Karpas-422 (cell line): ENCODE results near the gene SIX2. TPM values are rescaled to one million over a fixed set of nuclear protein-coding genes. Genes with fewer than 3 reads are reported as not detected.
"Not testable (repeated sequence)": the region's sequence is repeated elsewhere in the genome, so short reads cannot be mapped to it uniquely, and the experiment has no call there.

Source experiments
- DNase-seq: peaks from one replicate; pipeline ENCODE4 v3.0.0-alpha.2; 2015
- H2AFZ ChIP-seq: fragments of 200-600 bp; sonication (generic); 2 replicates; pipeline ENCODE4 v1.6.1; 2014; ENCODE audit warnings: antibody characterized with exemption, low read length, mixed read lengths
- H3K27ac ChIP-seq: fragments of 200-600 bp; sonication (generic); 2 replicates; pipeline ENCODE4 v1.5.1; 2014; ENCODE audit warnings: mild to moderate bottlenecking, low read length, moderate library complexity
- H3K27me3 ChIP-seq: fragments of 200-600 bp; sonication (generic); 2 replicates; pipeline ENCODE4 v1.6.1; 2014; ENCODE audit warnings: low read length, mixed read lengths
- H3K36me3 ChIP-seq: fragments of 200-600 bp; sonication (generic); 2 replicates; pipeline ENCODE4 v1.6.1; 2014; ENCODE audit warnings: low read length, mixed read lengths; ENCODE audit not compliant: insufficient read depth
- H3K4me1 ChIP-seq: fragments of 200-600 bp; sonication (generic); 2 replicates; pipeline ENCODE4 v1.6.1; 2014; ENCODE audit warnings: mild to moderate bottlenecking, low read length, mixed read lengths
- H3K4me2 ChIP-seq: fragments of 200-600 bp; sonication (generic); 2 replicates; pipeline ENCODE4 v1.6.1; 2014; ENCODE audit warnings: low read length, low read depth, mild to moderate bottlenecking; ENCODE audit not compliant: poor library complexity, severe bottlenecking
- H3K4me3 ChIP-seq: fragments of 200-600 bp; sonication (generic); 2 replicates; pipeline ENCODE4 v1.5.1; 2014; ENCODE audit warnings: mild to moderate bottlenecking, antibody characterized with exemption, low read length, mixed read lengths
- H3K79me2 ChIP-seq: fragments of 200-600 bp; sonication (generic); 2 replicates; pipeline ENCODE4 v1.6.1; 2014; ENCODE audit warnings: mild to moderate bottlenecking, low read length, mixed read lengths
- H3K9ac ChIP-seq: fragments of 200-600 bp; sonication (generic); 2 replicates; pipeline ENCODE4 v1.6.0; 2014; ENCODE audit warnings: low read length
- H3K9me2 ChIP-seq: fragments of 200-600 bp; sonication (generic), shearing (Covaris generic); replicated peaks from 2 replicates; pipeline ENCODE4 v1.6.0; 2014; ENCODE audit warnings: mild to moderate bottlenecking, low read length, moderate library complexity; ENCODE audit not compliant: insufficient read depth
- H3K9me3 ChIP-seq: fragments of 300-700, 200-600 bp; sonication (generic); 2 replicates; pipeline ENCODE4 v1.6.1; 2014; ENCODE audit warnings: low read length, mixed read lengths
- H4K20me1 ChIP-seq: fragments of 200-600 bp; sonication (generic); 2 replicates; pipeline ENCODE4 v1.6.1; 2014; ENCODE audit warnings: mild to moderate bottlenecking, antibody characterized with exemption, low read length, low read depth; ENCODE audit not compliant: insufficient read depth
- total RNA-seq: library from RNA; depleted of rRNA; stranded (reverse); fragments of >200 nt; shearing (Covaris generic); gene quantifications from 2 replicates; pipeline ENCODE4 v1.2.3, GENCODE V29; 2014; ENCODE audit warnings: low replicate concordance

SIX2 gene
- total RNA-seq, 1 experiment from 2014 or later: not detected

- no peaks in the 10 kb centered on the region for H3K27me3 ChIP-seq
- no peaks in the 10 kb centered on the region for H3K36me3 ChIP-seq
- H4K20me1 ChIP-seq: no peaks in the 10 kb centered on the region
- no peak overlapping the region for H2AFZ ChIP-seq
- no peaks in the 10 kb centered on the region for H3K79me2 ChIP-seq
- H3K27ac ChIP-seq: no peak overlapping the region
- no peaks in the 10 kb centered on the region for H3K4me1 ChIP-seq
- H3K9me2 ChIP-seq: no peaks in the 10 kb centered on the region
- no peaks in the 10 kb centered on the region for H3K9me3 ChIP-seq
- no peak for DNase-seq
- H3K9ac ChIP-seq: no peak overlapping the region
- no peak overlapping the region for H3K4me3 ChIP-seq
- no peak overlapping the region for H3K4me2 ChIP-seq
Measured at GRCh38 chr2:45044916-45045315, 35.7 kb upstream of the SIX2 start.

- H2AFZ ChIP-seq: no peak overlapping the region
- no peak overlapping the region for H3K9ac ChIP-seq
- no peak overlapping the region for H3K27ac ChIP-seq
- no peaks in the 10 kb centered on the region for H3K9me2 ChIP-seq
- no peaks in the 10 kb centered on the region for H3K36me3 ChIP-seq
- DNase-seq: no peak
- no peak overlapping the region for H3K4me3 ChIP-seq
- no peaks in the 10 kb centered on the region for H3K79me2 ChIP-seq
- no peaks in the 10 kb centered on the region for H3K27me3 ChIP-seq
- H3K4me2 ChIP-seq: no peak overlapping the region
- H4K20me1 ChIP-seq: no peaks in the 10 kb centered on the region
- no peaks in the 10 kb centered on the region for H3K4me1 ChIP-seq
- no peaks in the 10 kb centered on the region for H3K9me3 ChIP-seq
Measured at GRCh38 chr2:45043174-45043573, 33.9 kb upstream of the SIX2 start.

GRCh38 chr2:45042401-45042800 is 33.1 kb upstream of the SIX2 start:
- Histone ChIP-seq H3K4me3 (no peak overlapping the region), H3K9me3 (no peaks in the 10 kb centered on the region), H4K20me1 (no peaks in the 10 kb centered on the region), H3K4me1 (no peaks in the 10 kb centered on the region), H3K9me2 (no peaks in the 10 kb centered on the region), H3K9ac (no peak overlapping the region), H3K27me3 (no peaks in the 10 kb centered on the region), H3K4me2 (no peak overlapping the region), H2AFZ (no peak overlapping the region), H3K79me2 (no peaks in the 10 kb centered on the region), H3K27ac (no peak overlapping the region), H3K36me3 (no peaks in the 10 kb centered on the region)
- no peak for DNase-seq

DNA sequence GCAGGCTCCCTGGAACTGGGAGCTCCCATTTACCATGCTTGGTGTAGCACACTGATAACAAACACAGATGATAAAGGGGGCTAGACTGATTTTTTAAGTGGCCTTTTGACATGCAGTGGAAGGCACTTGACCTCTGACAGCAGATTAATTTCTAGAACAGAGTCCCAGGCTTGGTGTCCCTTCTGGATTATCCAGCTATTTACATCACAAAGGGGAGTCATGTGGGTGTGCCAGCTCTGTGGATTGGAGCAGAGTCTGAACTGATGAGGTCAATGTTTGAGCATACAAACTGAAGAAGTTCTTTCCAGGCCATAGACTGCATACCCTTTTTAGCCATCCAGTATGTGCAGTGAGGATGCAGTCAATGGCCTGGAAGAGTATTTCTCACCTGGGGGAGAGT is 31.5 kb upstream of the SIX2 start:
- H3K36me3 ChIP-seq: no peaks in the 10 kb centered on the region
- no peaks in the 10 kb centered on the region for H3K79me2 ChIP-seq
- H3K4me3 ChIP-seq: no peak overlapping the region
- no peak overlapping the region for H3K27ac ChIP-seq
- no peaks in the 10 kb centered on the region for H4K20me1 ChIP-seq
- H3K9me3 ChIP-seq: no peaks in the 10 kb centered on the region
- H3K4me2 ChIP-seq: no peak overlapping the region
- H2AFZ ChIP-seq: no peak overlapping the region
- H3K9ac ChIP-seq: no peak overlapping the region
- no peak for DNase-seq
- H3K27me3 ChIP-seq: no peaks in the 10 kb centered on the region
- H3K4me1 ChIP-seq: no peaks in the 10 kb centered on the region
- no peaks in the 10 kb centered on the region for H3K9me2 ChIP-seq

- not testable (repeated sequence) for H3K36me3 ChIP-seq, H3K4me2 ChIP-seq, H3K27me3 ChIP-seq
Measured at GRCh38 chr2:45039804-45040203, 30.6 kb upstream of the SIX2 start.

DNA sequence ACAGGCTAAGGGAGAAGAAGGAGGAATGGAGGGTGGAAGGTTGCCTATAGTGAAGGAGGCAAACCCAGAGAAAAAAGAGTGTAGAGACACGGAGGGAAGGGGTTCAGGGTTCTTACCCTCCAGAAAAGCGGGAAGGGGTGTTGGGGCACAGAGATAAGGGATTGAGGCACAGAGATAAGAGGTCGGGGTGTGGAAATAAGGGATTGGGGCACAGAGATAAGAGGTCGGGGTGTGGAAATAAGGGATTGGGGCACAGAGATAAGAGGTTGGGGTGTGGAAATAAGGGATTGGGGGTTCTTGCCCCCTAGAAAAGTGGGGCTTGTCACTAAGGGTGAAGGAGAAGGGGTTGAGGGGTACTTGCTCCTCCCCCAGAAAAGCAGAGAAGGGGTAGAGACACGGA is 29.6 kb upstream of the SIX2 start:
- H3K4me1 ChIP-seq, H3K79me2 ChIP-seq, H3K9ac ChIP-seq, DNase-seq, H3K4me2 ChIP-seq, H3K36me3 ChIP-seq, H3K4me3 ChIP-seq, H3K27ac ChIP-seq, H4K20me1 ChIP-seq, H3K27me3 ChIP-seq, H2AFZ ChIP-seq, H3K9me2 ChIP-seq, H3K9me3 ChIP-seq: not testable (repeated sequence)

More at GRCh38 chr2:45039804-45040203, 30.6 kb upstream of the SIX2 start:
- not testable (repeated sequence) for H2AFZ ChIP-seq, DNase-seq, H4K20me1 ChIP-seq, H3K79me2 ChIP-seq, H3K4me3 ChIP-seq, H3K4me1 ChIP-seq, H3K9ac ChIP-seq, H3K9me3 ChIP-seq, H3K27ac ChIP-seq, H3K9me2 ChIP-seq

DNA sequence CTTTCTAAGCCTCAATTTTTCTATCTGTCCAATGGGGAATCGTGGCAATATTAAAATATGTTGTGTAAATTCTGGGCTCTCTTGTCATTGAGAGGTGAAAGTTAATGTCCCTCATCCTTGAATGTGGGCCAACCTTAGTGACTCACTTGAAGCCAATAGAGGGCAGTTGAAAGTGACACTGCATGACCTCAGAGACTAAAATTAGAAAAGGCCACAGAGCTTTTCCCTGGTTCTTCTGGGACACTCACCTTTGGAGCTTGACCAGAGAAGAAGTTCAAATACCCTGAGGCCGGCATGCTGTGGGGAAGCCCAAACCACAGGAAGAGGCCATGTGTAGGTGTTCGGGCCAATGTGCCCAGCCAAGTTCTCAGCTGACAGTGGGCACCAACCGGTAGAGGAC is 24.1 kb upstream of the SIX2 start:
- H3K4me2 ChIP-seq: no peak overlapping the region
- H3K4me3 ChIP-seq: no peak overlapping the region
- no peaks in the 10 kb centered on the region for H3K36me3 ChIP-seq
- no peak overlapping the region for H3K9ac ChIP-seq
- H3K79me2 ChIP-seq: no peaks in the 10 kb centered on the region
- no peak overlapping the region for H3K27ac ChIP-seq
- H2AFZ ChIP-seq: no peak overlapping the region; the same call in 1 of the 2 replicates
- H3K9me3 ChIP-seq: no peaks in the 10 kb centered on the region
- no peak for DNase-seq
- H4K20me1 ChIP-seq: no peaks in the 10 kb centered on the region
- no peaks in the 10 kb centered on the region for H3K4me1 ChIP-seq
- H3K9me2 ChIP-seq: no peaks in the 10 kb centered on the region
- H3K27me3 ChIP-seq: no peaks in the 10 kb centered on the region

DNA sequence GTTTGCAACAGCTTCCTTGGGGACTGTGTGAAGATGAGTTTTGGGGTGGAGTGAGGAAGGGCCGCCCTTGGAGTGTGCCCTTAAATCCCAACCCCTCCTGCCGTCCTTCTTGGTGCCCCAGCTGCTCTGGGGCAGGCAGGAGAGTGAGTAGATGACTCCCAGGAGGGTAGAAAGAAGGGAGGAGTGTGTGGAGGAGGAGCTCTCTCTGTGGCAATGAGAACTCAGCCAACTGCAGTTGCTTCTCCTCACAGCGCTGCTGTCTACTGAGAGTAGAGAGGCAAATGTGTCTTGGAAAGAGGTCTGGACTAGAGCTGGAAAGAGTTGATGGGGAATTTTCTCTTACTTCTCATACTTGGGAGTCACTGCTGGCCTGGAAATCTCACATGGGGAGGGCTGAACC is 21.8 kb upstream of the SIX2 start:
- no peak overlapping the region for H3K27ac ChIP-seq
- H3K4me3 ChIP-seq: no peak overlapping the region
- H3K9ac ChIP-seq: no peak overlapping the region
- H3K36me3 ChIP-seq: no peaks in the 10 kb centered on the region
- no peaks in the 10 kb centered on the region for H4K20me1 ChIP-seq
- H3K27me3 ChIP-seq: no peaks in the 10 kb centered on the region
- no peak for DNase-seq
- no peaks in the 10 kb centered on the region for H3K9me3 ChIP-seq
- no peak overlapping the region for H3K4me2 ChIP-seq
- H3K79me2 ChIP-seq: no peaks in the 10 kb centered on the region
- H2AFZ ChIP-seq: no peak overlapping the region
- no peaks in the 10 kb centered on the region for H3K4me1 ChIP-seq
- no peaks in the 10 kb centered on the region for H3K9me2 ChIP-seq

DNA sequence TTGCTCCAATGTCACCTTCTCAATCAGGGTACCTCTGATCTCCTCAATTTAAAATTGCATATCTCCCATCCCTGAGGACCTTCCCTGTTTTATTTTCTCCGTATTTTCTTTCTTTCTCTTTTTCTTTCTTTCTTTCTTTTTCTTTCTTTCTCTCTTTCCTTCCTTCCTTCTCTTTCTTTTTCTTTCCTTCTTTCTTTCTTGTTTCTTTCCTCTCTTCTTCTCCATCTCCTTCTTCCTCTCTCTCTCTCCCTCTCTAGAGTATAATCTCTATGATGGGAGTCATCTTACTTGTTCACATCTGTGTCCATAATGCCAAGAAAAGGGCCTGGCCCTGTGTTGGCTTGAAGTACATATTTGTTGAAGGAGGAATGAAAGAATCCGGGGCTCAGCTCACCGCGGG is 21.3 kb upstream of the SIX2 start:
- H3K9ac ChIP-seq: no peak overlapping the region
- H3K79me2 ChIP-seq: no peaks in the 10 kb centered on the region
- no peaks in the 10 kb centered on the region for H3K27me3 ChIP-seq
- H3K27ac ChIP-seq: no peak overlapping the region
- no peak overlapping the region for H2AFZ ChIP-seq
- H3K4me2 ChIP-seq: no peak overlapping the region
- no peak for DNase-seq
- no peak overlapping the region for H3K4me3 ChIP-seq
- H4K20me1 ChIP-seq: no peaks in the 10 kb centered on the region
- H3K9me3 ChIP-seq: no peaks in the 10 kb centered on the region
- H3K4me1 ChIP-seq: no peaks in the 10 kb centered on the region; the same call in 1 of the 2 replicates
- no peaks in the 10 kb centered on the region for H3K9me2 ChIP-seq
- H3K36me3 ChIP-seq: no peaks in the 10 kb centered on the region
